HG02759 (cell line): ENCODE results near the gene IL1F10.

Source experiments
- ATAC-seq: cut with Tn5 transposase; IDR thresholded peaks from one replicate; pipeline ENCODE4 v1.9.1; 2021; ENCODE audit warnings: mild to moderate bottlenecking, moderate library complexity; ENCODE audit not compliant: unreplicated experiment

IL1F10 gene

DNA sequence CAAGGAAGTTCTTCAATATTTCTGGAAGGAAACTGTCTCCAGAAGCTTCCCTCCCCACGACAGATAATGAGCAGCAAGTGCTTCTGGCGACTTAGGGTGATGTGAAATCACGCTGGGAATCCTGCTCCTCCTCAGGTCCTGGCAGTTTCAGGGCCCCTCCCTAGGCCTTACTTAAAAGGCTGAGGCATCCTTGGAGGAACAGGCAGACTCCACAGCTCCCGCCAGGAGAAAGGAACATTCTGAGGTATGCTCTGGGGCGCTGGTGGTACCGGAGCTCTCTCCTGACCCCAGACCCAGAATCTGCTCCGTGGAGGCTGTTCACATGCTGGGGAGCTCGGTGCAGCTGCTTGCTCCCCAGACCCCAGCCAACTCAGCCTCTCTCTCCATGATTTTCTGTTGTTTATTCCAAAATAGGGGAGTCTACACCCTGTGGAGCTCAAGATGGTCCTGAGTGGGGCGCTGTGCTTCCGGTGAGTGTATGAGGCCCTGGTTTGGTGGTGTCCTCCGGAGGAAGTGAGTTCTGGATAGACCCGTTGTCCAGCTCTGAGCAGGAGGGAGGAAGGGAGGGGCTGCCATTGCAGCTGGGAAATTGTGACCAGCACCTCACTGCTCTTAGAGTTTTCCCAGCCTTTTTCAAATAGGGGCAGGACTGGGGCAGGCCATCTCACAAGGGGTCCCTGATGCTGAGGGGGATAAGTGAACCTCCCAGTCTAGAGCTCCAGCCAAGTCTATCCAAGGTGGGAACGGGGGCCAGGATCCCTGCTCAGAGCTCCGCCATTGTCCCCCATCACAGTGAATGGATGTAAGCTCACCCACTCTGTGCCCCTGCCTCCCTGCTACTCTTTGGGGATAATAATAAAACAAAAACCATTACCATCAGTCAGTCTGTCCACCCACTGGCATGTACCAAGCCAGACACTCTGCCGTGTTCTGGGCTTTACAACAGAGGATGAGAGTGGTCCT is 8.5 kb upstream of the IL1F10 start, which contains the start of gene IL36RN:
TSS of gene IL36RN (plus strand) at position 201 of the 963 bp plus-strand sequence. CDS start at position 442, 241 bp downstream.
- ATAC-seq: no peak

DNA sequence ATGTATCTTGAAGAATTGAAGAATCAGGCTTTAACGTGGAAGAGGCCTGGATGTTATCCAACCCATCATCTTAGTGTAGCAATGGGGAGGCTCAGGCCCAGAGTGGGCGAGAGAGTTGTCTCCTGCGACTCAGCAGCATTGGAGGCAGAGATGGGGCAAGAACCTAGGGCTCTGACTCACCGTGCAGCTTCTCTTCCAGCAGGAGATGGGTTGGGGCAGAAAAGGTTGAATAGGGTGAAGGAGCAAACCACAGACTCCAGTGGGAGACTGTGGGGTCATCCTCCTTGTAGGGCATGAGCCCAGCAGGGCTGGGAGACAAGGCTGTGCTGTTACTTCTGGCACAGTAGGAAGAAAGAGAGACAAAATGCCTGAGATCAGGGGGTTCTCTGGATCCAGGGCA is 7.4 kb upstream of the IL1F10 start:
- ATAC-seq: no peak

DNA sequence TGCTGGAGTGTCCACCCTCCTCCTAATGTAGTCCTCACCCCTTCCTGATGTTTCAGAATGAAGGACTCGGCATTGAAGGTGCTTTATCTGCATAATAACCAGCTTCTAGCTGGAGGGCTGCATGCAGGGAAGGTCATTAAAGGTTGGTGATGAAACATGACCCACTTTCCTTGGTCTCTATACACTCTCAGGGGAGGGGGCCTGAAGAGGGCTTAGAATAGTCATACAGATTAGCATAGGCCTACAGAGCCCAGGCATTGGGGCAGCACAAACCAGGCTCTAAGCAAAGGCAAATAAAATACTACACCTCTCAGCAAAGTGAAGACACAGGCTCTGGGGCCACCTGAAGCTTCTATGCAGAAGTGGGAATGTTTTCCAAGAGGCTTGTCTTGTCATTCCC is 7.0 kb upstream of the IL1F10 start:
- ATAC-seq: no peak

DNA sequence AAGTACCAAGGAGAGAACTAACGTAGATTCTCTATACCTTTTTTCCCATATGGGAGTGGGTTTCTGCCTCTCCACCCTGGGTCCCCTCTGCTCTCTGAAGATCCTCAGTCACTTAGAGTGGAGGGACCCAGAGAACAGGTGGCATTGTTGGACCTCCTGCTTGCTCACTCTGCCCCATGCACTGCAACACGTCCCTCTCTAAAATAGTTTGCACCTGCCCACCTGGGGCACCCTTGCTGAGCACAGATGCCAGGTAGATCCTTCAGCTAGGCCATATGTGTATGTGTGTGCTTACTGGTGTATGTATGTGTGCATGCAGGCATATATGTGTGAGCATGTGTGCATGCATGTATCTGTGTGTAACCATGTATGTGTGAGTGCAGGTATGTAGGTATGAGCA is 6.5 kb upstream of the IL1F10 start:
- ATAC-seq: no peak

DNA sequence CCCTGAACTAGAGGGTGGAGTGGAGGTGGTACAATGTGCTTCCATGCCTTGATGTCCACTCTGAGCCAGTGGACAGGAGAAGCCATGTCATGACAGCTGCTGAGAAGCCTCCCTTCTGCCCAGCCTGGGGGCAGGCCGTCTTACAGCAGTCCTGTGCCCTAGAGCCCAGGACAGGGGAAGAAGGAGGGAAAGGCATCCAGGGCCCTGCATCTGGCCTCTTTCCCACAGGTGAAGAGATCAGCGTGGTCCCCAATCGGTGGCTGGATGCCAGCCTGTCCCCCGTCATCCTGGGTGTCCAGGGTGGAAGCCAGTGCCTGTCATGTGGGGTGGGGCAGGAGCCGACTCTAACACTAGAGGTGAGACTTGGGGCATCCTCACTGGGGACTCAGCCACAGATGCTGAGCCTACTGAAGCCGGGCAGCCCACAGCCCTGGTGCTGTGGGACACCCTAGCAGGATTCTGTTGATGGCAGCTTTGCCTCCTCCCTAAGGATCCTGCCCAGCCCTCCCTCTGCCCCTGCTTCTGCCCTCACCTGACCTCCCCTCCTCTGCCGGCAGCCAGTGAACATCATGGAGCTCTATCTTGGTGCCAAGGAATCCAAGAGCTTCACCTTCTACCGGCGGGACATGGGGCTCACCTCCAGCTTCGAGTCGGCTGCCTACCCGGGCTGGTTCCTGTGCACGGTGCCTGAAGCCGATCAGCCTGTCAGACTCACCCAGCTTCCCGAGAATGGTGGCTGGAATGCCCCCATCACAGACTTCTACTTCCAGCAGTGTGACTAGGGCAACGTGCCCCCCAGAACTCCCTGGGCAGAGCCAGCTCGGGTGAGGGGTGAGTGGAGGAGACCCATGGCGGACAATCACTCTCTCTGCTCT is 5.6 kb upstream of the IL1F10 start:
- no peak for ATAC-seq

DNA sequence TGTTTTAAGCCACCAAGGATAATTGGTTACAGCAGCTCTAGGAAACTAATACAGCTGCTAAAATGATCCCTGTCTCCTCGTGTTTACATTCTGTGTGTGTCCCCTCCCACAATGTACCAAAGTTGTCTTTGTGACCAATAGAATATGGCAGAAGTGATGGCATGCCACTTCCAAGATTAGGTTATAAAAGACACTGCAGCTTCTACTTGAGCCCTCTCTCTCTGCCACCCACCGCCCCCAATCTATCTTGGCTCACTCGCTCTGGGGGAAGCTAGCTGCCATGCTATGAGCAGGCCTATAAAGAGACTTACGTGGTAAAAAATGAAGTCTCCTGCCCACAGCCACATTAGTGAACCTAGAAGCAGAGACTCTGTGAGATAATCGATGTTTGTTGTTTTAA is 3.5 kb upstream of the IL1F10 start:
- ATAC-seq: no peak

DNA sequence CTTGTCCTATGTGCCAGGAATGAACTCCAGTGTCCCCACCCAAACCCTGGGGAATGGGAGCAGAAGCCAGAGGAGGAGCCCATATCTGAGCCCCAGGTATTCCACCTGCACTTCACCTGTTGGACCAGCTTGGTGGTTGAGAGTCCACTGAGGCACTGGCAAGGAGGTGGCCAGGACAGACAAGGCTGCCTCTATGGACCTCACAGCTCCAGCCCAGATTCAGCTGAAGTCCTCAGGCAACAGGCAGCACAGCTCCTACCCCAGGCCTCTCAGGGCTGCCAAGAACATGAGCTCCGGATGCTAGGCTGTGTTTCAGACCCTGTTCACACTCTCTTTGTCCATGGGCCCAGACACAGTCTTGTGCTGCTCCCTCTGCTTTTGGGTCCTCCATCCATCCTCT is 2.9 kb upstream of the IL1F10 start:
- no peak for ATAC-seq

DNA sequence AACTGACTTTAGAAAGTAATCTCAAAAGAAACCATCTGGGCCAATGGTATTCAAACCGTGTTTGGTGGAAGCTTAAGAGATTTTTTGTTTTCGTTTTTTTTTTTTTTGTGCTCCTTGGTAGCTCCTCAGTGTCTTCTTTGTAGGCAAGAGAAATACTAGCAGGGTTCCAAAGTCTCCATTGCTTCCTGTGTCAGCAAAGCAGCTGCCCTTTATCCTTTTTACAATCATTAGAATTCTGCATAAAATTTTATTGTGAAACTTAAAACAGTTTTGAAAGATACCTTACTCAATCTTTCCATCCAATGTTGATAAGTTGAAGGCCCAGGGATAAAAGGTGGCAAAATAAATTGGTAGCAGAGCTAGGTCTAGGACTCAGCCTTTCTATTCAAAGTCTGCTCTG is 479 bp downstream of the IL1F10 start:
- ATAC-seq: no peak

DNA sequence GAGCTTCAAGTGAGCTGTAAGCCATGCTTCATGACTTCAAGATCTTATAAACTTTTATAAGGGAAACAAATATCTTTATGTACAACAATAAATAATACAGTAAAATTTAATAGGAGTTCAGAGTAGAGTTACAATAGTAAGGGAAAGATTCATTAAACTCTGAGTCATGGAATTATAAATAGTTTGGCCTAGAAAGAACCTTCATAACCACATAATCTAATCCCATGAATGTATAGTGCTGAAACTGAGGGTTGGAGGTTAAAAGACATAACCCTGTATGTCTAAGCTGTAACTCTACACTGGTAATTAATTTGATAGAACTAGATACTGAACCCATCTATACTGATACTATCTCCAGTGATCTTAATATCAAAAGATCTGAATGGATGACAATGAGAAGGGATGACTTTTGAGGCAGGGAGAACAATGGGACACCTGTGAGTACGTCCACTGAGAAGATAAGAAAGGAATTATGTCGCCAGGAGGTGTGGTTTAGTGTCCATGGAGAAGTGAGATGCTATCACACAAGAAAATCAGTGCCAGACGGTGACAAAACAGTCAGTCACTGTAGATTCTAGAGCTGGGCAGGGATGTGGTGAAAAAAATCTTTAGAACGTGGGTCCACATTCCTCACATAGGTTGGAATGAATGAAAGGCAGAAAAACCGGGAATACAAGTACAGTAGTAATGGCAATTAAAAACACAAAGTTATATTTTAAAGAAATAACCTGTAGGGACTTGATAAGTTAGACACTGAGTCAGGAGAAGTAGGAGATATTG is 1.1 kb downstream of the IL1F10 start:
- no peak for ATAC-seq

DNA sequence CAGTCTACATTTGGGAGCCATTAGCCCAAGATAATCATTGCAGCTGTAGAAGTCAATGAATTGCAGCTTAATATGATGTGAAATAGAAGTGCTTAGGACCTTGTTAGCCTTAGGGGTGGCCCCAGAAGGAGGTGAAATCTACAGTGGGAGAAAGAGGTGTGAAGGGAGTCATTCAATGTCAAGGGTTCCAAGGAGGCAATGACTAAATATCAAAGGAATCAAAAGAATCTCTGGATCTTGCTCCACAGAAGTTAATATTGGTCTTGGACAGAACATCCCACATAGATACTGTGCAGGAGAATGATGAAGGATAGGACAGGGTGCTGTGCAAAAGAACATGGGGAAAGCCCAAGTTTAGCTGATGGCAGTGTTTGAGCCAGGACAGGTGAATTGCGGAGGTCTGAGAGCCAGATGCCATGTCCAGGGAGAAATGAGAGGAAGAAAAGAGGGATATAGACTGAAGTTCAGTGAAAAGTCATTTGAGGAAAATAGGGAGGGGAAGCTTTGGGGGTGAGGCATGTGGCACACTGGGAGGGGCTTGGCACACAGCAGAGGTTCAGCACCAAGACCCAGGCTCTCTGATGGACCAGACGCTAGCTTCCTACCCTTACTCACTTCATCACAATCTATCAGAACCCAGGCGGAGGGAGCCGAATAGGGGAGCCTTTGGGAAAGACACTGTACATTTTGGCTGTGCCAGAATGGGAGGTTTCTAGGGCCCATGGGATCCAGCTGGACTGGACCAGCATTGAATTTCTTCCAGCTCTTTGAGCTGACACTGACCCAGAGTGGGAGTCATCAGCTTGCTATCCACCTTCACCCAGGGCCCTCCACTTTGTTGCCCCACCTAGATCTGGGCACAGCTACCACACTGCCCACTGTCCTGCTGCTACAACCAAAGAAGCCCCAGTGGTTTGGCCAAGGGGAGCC is 2.2 kb downstream of the IL1F10 start:
- ATAC-seq: no peak

DNA sequence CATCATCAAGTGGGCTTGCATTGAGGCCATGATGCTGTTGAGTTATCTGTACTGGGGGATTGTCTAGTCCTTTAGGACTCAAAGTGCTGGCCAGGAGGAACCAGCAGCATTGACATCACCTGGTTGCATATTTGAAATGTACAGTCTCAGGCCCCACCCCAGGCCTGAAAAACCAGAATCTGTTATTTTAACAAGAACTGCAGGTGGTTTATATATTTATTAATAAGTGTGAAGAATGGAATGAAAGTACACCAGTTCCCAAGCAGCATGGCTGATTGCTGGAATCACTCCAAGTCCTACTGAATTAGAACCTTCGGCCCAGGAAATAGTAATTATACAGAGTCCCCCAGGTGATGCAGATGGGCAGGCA is 2.8 kb downstream of the IL1F10 start:
- ATAC-seq: no peak

DNA sequence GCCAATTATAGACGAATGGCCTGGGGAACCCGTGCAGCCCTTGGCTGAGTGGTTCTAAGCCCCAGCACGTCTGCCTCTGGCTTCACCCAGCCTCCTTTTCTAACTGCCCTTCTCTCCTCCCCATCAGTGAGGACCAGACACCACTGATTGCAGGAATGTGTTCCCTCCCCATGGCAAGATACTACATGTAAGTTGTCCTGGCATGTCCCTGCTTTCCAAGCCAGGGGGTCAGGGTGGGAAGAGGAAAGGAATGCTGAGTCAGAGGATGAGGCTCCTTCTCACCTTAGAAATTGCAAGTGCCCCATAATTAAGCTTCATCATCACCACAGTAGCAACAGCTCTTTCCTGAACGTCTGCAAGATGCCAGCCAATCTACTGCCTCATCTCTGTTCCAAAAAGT is 4.8 kb downstream of the IL1F10 start:
- ATAC-seq: no peak

DNA sequence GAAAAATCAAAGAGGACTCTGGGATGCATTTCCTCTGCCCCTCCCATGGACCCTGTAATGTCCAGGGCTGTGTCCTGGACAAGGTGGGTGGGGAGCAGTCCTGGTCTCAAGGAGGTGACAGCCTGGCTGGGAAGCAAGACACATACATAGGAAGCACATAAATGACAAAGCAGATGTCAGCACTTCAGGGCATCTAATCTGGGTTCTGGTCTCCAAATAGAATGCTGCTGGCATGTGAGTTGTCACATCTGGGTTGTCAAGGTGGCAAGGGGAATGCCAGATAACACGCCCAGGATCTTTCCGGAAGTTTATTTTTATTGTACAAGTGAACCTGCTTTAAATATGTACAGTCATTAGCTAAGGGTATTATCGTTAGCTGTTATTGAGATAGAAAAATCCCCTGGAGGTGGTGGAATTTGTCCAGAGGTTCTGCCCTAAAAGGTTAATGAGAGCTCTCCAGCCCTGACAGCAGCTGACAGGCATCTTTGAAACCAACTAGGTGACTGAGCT is 5.6 kb downstream of the IL1F10 start:
- no peak for ATAC-seq

DNA sequence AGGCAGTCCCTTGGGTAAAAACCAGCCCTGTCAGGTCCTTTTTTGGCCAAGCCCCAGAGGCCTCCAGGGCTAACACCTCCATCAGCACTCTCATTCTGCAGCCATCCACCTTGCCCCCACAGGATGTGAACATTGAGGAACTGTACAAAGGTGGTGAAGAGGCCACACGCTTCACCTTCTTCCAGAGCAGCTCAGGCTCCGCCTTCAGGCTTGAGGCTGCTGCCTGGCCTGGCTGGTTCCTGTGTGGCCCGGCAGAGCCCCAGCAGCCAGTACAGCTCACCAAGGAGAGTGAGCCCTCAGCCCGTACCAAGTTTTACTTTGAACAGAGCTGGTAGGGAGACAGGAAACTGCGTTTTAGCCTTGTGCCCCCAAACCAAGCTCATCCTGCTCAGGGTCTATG is 7.3 kb downstream of the IL1F10 start:
- no peak for ATAC-seq

DNA sequence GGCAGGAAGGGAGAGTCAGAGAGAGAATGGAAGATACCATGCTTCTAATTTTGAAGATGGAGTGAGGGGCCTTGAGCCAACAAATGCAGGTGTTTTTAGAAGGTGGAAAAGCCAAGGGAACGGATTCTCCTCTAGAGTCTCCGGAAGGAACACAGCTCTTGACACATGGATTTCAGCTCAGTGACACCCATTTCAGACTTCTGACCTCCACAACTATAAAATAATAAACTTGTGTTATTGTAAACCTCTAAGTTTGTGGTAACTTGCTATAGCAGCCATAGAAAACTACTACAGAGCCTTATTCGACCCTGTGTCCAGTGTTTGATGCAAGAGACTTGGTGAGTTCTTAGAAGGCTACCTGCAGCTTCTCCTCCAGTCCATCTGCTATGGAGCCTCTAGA is 7.8 kb downstream of the IL1F10 start:
- no peak for ATAC-seq

DNA sequence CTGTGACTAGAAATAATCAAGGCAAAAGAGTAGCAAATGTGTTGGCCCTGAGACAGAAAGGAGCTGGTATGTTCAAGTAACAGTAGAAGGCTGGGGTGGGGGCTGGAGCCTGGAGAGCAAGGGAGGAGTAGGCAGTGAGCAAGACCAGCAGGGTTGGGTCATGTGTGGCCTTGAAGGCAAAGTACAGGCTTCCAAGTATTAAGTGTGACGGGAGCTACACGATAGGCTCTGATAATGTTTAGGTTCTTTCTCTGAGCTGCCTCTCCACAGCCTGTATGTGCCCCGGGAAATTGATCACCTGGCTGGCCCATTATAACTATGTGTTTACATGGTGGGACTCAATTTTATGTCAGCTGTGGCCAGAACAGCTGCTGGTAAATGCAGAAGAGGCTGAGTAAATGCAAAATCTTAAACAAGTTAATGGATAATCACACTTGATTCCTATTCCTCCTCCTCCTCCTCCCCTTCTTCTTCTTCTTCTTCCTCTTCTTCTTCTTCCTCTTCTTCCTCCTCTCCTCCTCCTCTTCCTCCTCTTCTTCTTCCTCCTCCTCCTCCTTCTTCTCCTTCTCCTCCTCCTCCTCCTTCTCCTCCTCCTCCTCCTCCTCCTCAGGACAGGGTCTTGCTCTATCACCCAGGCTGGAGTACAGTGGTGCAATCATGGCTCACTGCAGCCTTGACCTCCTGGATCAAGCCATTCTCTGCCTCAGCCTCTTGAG is 9.3 kb downstream of the IL1F10 start:
- no peak for ATAC-seq

DNA sequence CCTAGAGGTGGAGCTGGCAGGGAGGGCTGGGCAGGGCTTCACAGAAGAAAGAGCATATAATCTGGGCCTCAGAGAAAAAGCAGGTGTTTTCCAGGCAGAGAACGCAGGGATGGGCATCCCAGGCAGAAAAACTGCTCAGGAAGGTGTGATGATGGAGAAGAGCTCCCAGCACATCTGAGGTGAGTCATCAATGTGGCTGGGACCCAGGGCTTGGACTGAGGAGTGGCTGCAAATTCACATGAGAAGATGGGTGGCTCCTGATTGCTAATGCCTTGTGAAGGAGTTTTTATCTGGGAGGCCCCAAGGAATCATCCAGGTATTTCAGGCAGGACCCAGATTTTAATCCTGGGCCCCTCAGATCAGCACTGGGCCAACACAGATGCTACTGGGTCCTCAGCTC is 10.2 kb downstream of the IL1F10 start:
- ATAC-seq: no peak

DNA sequence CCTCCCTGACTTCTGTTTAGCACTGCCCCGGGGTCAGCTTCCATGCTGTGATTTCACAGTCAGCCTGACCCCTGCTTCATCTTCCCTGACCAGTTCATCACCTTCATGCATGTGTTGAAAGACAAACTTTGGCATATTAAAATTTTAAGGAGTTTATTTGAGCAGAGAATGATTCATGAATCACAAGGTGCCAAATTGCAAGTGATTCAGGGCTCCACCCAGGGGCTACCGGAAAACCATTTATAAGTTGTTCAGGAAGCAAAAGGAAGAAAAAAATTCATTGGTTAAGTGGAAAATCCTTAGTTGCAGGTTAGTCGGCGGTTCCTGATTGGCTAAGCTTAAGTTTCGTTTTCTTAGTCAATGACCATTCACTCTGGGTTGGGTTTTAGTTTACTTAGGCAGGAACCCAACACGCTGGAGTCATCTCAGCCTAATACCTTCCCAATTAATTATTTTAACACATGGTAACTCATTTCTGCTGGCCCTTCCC is 10.6 kb downstream of the IL1F10 start:
- no peak for ATAC-seq

DNA sequence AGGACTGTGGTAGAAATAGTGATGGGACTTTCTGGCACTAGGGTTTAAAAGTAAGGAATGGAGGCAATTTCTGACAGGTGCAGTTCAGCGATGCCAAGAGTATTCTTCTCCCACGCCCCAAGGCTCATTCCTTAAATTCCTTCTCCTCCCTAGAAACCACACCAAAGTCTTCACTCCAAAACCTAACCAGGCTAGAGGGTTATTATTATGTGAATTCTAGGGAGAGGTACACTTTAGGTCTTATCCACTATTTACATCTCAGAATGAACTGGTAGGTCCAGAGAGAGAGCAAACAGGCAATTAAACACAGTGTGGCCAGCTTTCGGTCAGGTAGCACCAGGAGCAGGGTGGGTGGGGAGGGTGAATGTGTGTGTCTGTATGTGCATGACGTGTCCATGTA is 11.4 kb downstream of the IL1F10 start:
- no peak for ATAC-seq
